SU-DHL-6 (cell line): ENCODE measurements around the gene MIOX.
A peak's percentile ranks its signal among the peaks of the same experiment; 100 is the strongest.

Source experiments
- H2AFZ ChIP-seq: fragments of 200-600 bp; sonication (generic); 2 replicates; pipeline ENCODE4 v1.6.1; 2014; ENCODE audit warnings: low read depth, mild to moderate bottlenecking, moderate library complexity, mixed read lengths, antibody characterized with exemption, low read length; ENCODE audit not compliant: severe bottlenecking
- H3F3A ChIP-seq: fragments of 200-600 bp; shearing (Covaris generic); 2 replicates; pipeline ENCODE4 v1.6.0; 2016; ENCODE audit warnings: antibody characterized with exemption, mild to moderate bottlenecking; ENCODE audit not compliant: insufficient read depth
- H3K27ac ChIP-seq: fragments of 200-600 bp; sonication (generic); 2 replicates; pipeline ENCODE4 v1.5.1; 2016; ENCODE audit warnings: low read depth, mild to moderate bottlenecking, low read length, moderate library complexity, mixed read lengths
- H3K27me3 ChIP-seq: fragments of 200-600 bp; sonication (generic), shearing (Covaris generic); 2 replicates; pipeline ENCODE4 v1.6.0; 2014; ENCODE audit warnings: mild to moderate bottlenecking, low read length
- H3K36me3 ChIP-seq: fragments of 200-600 bp; sonication (generic); 2 replicates; pipeline ENCODE4 v1.6.1; 2014; ENCODE audit warnings: mild to moderate bottlenecking, low read length, mixed read lengths
- H3K4me2 ChIP-seq: fragments of 300-600, 200-600 bp; shearing (Covaris generic), sonication (generic); 2 replicates; pipeline ENCODE4 v1.6.0; 2014; ENCODE audit warnings: low read length, low read depth, mild to moderate bottlenecking; ENCODE audit not compliant: poor library complexity, severe bottlenecking
- H3K4me3 ChIP-seq: fragments of 200-600 bp; sonication (generic); 2 replicates; pipeline ENCODE4 v1.5.1; 2014; ENCODE audit warnings: antibody characterized with exemption, low read length, mild to moderate bottlenecking, mixed read lengths; ENCODE audit not compliant: insufficient read depth, poor library complexity, severe bottlenecking
- H3K79me2 ChIP-seq: fragments of 200-600 bp; sonication (generic); 2 replicates; pipeline ENCODE4 v1.6.1; 2014; ENCODE audit warnings: mild to moderate bottlenecking, low read length, moderate library complexity; ENCODE audit not compliant: insufficient read depth
- H3K9ac ChIP-seq: fragments of 200-600 bp; sonication (generic); 2 replicates; pipeline ENCODE4 v1.7.0; 2014; ENCODE audit warnings: mild to moderate bottlenecking, low read length
- H3K9me2 ChIP-seq: fragments of 200-600 bp; sonication (generic); replicated peaks from 2 replicates; pipeline ENCODE4 v1.6.1; 2014; ENCODE audit warnings: low read length; ENCODE audit not compliant: insufficient read depth
- H3K9me3 ChIP-seq: fragments of 200-600 bp; sonication (generic); 2 replicates; pipeline ENCODE4 v1.6.1; 2014; ENCODE audit warnings: low read length, mixed read lengths; ENCODE audit not compliant: insufficient read depth
- H4K20me1 ChIP-seq: fragments of 200-600 bp; sonication (generic); 2 replicates; pipeline ENCODE4 v1.6.1; 2014; ENCODE audit warnings: low read depth, mild to moderate bottlenecking, antibody characterized with exemption, low read length, moderate library complexity, mixed read lengths
- CTCF ChIP-seq: fragments of 200-600 bp; sonication (generic); IDR thresholded peaks from one replicate; pipeline ENCODE4 v1.5.1; 2017; ENCODE audit warnings: antibody characterized with exemption, mild to moderate bottlenecking, low read length, moderate library complexity; ENCODE audit not compliant: insufficient read depth, poor library complexity, severe bottlenecking
- EZH2phosphoT487 ChIP-seq: fragments of 200-600 bp; sonication (generic), shearing (Covaris generic); conservative IDR thresholded peaks from 2 replicates; pipeline ENCODE4 v1.6.1; 2018; ENCODE audit warnings: mild to moderate bottlenecking, antibody characterized with exemption, low read length, moderate library complexity, mixed read lengths

Gene MIOX

GRCh38 chr22:50469377-50470305 is 17.0 kb upstream of the MIOX start:
- Histone ChIP-seq H3K36me3 (no peaks in the 10 kb centered on the region), H3K27ac (peak overlapping the region; percentile 99), H3F3A (peaks cover 33% of the 10 kb centered on the region), H4K20me1 (no peaks in the 10 kb centered on the region; the same call in 1 of the 2 replicates), H2AFZ (no peak overlapping the region), H3K9me3 (no peaks in the 10 kb centered on the region), H3K4me2 (peak overlapping the region; percentile 79), H3K27me3 (no peaks in the 10 kb centered on the region), H3K9me2 (no peaks in the 10 kb centered on the region), H3K9ac (peak overlapping the region; percentile 78), H3K4me3 (peak overlapping the region; percentile 46), H3K79me2 (peaks cover 61% of the 10 kb centered on the region)
- TF ChIP-seq EZH2phosphoT487 (no peak), CTCF (no peak)

- Histone ChIP-seq H3K27ac (peak overlapping the region; percentile 99), H3K79me2 (peaks cover 62% of the 10 kb centered on the region), H3K9ac (peak overlapping the region; percentile 78), H4K20me1 (no peaks in the 10 kb centered on the region; the same call in 1 of the 2 replicates), H3K9me2 (no peaks in the 10 kb centered on the region), H3K9me3 (no peaks in the 10 kb centered on the region), H2AFZ (no peak overlapping the region), H3K4me3 (peak overlapping the region; percentile 38), H3K36me3 (no peaks in the 10 kb centered on the region), H3K27me3 (no peaks in the 10 kb centered on the region), H3F3A (peaks cover 33% of the 10 kb centered on the region), H3K4me2 (peak overlapping the region; percentile 79)
- TF ChIP-seq CTCF: no peak
- no peak for TF ChIP-seq EZH2phosphoT487
These were observed 16.2 kb upstream of the MIOX start for GRCh38 chr22:50470491-50470890.

GRCh38 chr22:50471197-50471847 is 15.3 kb upstream of the MIOX start:
- Histone ChIP-seq H3K27me3 (no peaks in the 10 kb centered on the region), H3F3A (peaks cover 33% of the 10 kb centered on the region), H3K27ac (peak overlapping the region; percentile 99), H3K4me2 (peak overlapping the region; percentile 79), H3K4me3 (peak overlapping the region; percentile 23), H3K79me2 (peaks cover 62% of the 10 kb centered on the region), H3K9me2 (no peaks in the 10 kb centered on the region), H3K36me3 (no peaks in the 10 kb centered on the region), H2AFZ (no peak overlapping the region), H3K9me3 (no peaks in the 10 kb centered on the region), H4K20me1 (no peaks in the 10 kb centered on the region; the same call in 1 of the 2 replicates), H3K9ac (peak overlapping the region; percentile 78)
- no peak for TF ChIP-seq CTCF
- no peak for TF ChIP-seq EZH2phosphoT487
